Measurements from ENCODE around the gene TBC1D9. TPM values are rescaled to one million over a fixed set of nuclear protein-coding genes. Genes with fewer than 3 reads are reported as not detected.

The TBC1D9 gene
- total and polyA plus RNA-seq, 2 of the 13 experiments (the other 11 are each of a cell fraction or from before 2014, with no cell fraction given): 11.9 to 12.2 TPM

DNA sequence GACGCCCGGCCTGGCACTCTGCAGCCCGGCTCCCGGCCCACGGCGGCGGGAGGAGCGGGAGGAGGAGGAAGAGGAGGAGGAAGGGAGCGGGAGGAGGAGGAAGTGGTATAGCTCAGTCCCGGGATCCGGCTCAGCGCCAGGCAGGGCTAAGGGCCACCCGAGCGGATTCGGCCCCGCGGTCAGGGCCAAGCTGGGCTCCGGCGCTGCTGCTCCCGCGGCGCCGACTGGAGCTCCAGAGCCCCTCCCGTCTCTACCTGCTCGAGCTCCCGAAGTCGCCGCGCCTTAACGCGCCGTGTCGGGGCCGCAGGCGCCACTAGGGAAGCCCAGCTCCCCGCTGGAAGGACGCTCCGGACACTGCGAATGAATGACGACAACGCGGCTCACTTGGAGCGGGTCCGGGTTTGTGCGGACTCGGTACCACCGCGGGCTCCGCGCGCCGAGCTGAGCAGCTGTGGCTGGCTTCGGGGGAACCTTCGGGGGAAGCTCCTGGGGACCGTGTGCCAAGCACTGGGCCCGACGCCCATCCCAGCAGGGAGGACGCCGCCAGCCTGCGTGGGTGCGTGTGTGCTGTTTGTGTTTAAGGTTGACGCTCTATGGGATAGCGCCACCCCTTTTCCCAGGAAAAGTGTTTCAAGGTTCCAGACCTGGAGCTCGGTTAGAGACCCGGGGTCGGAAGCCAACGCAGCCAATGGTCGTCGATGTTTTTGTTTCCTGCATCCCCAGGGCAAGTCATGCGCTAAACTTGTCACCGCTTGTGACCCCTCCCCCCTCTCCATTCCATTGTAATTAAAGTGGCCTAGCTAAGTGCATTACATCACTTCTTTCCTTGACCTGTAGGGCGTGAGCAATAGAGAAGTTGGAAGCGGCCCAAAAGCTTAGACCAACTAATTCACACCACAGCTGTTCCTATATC lies at the start of gene TBC1D9 (continued):
- TF ChIP-seq, protein P1, sequence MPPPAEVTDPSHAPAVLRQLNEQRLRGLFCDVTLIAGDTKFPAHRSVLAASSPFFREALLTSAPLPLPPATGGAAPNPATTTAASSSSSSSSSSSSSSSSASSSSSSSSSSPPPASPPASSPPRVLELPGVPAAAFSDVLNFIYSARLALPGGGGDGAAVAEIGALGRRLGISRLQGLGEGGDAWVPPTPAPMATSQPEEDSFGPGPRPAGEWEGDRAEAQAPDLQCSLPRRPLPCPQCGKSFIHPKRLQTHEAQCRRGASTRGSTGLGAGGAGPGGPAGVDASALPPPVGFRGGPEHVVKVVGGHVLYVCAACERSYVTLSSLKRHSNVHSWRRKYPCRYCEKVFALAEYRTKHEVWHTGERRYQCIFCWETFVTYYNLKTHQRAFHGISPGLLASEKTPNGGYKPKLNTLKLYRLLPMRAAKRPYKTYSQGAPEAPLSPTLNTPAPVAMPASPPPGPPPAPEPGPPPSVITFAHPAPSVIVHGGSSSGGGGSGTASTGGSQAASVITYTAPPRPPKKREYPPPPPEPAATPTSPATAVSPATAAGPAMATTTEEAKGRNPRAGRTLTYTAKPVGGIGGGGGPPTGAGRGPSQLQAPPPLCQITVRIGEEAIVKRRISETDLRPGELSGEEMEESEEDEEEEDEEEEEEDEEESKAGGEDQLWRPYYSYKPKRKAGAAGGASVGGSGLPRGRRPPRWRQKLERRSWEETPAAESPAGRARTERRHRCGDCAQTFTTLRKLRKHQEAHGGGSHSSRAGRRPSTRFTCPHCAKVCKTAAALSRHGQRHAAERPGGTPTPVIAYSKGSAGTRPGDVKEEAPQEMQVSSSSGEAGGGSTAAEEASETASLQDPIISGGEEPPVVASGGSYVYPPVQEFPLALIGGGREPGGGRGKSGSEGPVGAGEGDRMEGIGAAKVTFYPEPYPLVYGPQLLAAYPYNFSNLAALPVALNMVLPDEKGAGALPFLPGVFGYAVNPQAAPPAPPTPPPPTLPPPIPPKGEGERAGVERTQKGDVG (CRISPR knock-in tag; IDR thresholded peaks at IDR 0.05; ENCODE audit: borderline replicate concordance): peak; percentile 67; the same call in 1 of the 2 replicates
- TF ChIP-seq POLR2AphosphoS2 (IDR thresholded peaks at IDR 0.05; ENCODE audit: low read depth, low read length): no peak
- TF ChIP-seq EEA1 (CRISPR knock-in tag; IDR thresholded peaks at IDR 0.05; ENCODE audit: borderline replicate concordance): no peak
- TF ChIP-seq ZSCAN12 (CRISPR knock-in tag; IDR thresholded peaks at IDR 0.05): 0 out of 2 replicates have a peak, but pooled peaks have one; percentile 45
- TF ChIP-seq, protein P2, sequence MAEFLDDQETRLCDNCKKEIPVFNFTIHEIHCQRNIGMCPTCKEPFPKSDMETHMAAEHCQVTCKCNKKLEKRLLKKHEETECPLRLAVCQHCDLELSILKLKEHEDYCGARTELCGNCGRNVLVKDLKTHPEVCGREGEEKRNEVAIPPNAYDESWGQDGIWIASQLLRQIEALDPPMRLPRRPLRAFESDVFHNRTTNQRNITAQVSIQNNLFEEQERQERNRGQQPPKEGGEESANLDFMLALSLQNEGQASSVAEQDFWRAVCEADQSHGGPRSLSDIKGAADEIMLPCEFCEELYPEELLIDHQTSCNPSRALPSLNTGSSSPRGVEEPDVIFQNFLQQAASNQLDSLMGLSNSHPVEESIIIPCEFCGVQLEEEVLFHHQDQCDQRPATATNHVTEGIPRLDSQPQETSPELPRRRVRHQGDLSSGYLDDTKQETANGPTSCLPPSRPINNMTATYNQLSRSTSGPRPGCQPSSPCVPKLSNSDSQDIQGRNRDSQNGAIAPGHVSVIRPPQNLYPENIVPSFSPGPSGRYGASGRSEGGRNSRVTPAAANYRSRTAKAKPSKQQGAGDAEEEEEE (CRISPR knock-in tag; IDR thresholded peaks at IDR 0.05; ENCODE audit: borderline replicate concordance): no peak
- TF ChIP-seq ZNF672 (CRISPR knock-in tag; IDR thresholded peaks at IDR 0.05): no peak
- TF ChIP-seq POGZ (CRISPR knock-in tag; IDR thresholded peaks at IDR 0.05): peak; percentile 53
- TF ChIP-seq ZNF354B (CRISPR knock-in tag; IDR thresholded peaks at IDR 0.05): no peak
- TF ChIP-seq MTA1 (CRISPR knock-in tag; IDR thresholded peaks at IDR 0.05; ENCODE audit: borderline replicate concordance): peak; percentile 83; the same call in 1 of the 2 replicates
- peak; percentile 27; the same call in 1 of the 2 replicates for TF ChIP-seq FOSL1 (CRISPR knock-in tag; IDR thresholded peaks at IDR 0.05; ENCODE audit: borderline replicate concordance)
- TF ChIP-seq GPN1 (CRISPR knock-in tag; IDR thresholded peaks at IDR 0.05; ENCODE audit: borderline replicate concordance): no peak
- TF ChIP-seq ZNF530 (CRISPR knock-in tag; IDR thresholded peaks at IDR 0.05; ENCODE audit: low read depth): no peak
- no peak for TF ChIP-seq SRSF9 (IDR thresholded peaks at IDR 0.05; ENCODE audit: borderline replicate concordance, insufficient read depth, low read depth, low read length, poor library complexity, severe bottlenecking)
- TF ChIP-seq ELF3 (CRISPR knock-in tag; IDR thresholded peaks at IDR 0.05): peak; percentile 8
- no peak for TF ChIP-seq SIX1 (CRISPR knock-in tag; IDR thresholded peaks at IDR 0.05; ENCODE audit: borderline replicate concordance)
- peak; percentile 83; the same call in 1 of the 2 replicates for TF ChIP-seq ZNF800 (CRISPR knock-in tag; IDR thresholded peaks at IDR 0.05)
- peak; percentile 91 for TF ChIP-seq TBX2 (CRISPR knock-in tag; IDR thresholded peaks at IDR 0.05; ENCODE audit: borderline replicate concordance)
- TF ChIP-seq NCOA2 (CRISPR knock-in tag; IDR thresholded peaks at IDR 0.05): no peak
- TF ChIP-seq ZNF234 (CRISPR knock-in tag; conservative IDR thresholded peaks at IDR 0.05): peak; percentile 78
- no peak for TF ChIP-seq ZNF7 (CRISPR knock-in tag; IDR thresholded peaks at IDR 0.05)

Measured in HepG2 (cell line).